ENCODE data around the gene DGCR6.

GRCh38 chr22:18933914-18934313, 27.8 kb downstream of the DGCR6 start:
- no peak for TF ChIP-seq CTCF (IDR thresholded peaks at IDR 0.05)
- no peak for TF ChIP-seq POLR2A (IDR thresholded peaks at IDR 0.05)

All from Peyer's patch (tissue), 4 donors.